ENCODE results near the gene MYO6.
"Not testable (repeated sequence)": the region's sequence is repeated elsewhere in the genome, so short reads cannot be mapped to it uniquely, and the experiment has no call there.

Gene MYO6

DNA sequence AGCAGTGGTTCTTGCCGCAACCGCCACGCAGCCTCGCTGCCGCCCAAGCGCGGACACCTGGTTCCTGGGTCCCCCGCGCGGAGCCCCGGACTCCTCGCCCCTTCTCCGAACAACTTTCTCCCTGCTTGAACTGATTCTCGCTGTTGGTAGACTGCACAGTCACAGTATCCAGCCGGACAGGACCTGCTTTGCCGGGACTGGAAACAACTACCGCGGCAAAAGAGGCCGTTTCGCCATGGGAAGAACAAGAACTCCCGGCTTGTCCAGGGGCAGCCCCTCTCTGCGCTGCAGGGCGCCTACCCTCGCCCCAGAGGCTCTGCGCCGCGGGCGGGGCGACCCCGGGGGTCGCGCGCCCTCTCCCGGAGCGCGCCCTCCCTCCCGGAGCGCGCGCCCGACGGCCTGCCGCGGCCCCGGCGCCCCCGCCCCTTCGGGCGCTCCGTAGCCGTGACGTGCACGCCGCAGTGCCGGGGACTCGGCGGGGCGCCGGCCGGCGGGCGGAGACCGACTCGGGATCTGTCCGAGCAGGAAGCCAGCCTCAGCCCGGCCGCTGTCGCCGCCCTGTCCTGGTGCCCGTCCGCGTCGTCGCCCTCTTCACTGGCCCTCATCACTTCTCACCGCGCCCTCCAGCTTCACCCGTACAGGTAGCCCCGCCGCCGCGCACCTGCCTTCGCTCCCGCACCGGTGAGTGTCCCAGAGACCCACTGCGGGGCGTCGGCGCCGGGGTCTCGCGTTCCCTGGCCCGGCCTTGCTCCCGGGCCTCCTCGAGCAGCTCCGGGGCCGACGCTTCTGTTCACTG is at the start of gene MYO6:
TSS of gene MYO6 (plus strand) at position 497 of the 796 bp plus-strand sequence. CDS start 68,309 bp downstream, outside the sequence.
- TF ChIP-seq, protein P1, sequence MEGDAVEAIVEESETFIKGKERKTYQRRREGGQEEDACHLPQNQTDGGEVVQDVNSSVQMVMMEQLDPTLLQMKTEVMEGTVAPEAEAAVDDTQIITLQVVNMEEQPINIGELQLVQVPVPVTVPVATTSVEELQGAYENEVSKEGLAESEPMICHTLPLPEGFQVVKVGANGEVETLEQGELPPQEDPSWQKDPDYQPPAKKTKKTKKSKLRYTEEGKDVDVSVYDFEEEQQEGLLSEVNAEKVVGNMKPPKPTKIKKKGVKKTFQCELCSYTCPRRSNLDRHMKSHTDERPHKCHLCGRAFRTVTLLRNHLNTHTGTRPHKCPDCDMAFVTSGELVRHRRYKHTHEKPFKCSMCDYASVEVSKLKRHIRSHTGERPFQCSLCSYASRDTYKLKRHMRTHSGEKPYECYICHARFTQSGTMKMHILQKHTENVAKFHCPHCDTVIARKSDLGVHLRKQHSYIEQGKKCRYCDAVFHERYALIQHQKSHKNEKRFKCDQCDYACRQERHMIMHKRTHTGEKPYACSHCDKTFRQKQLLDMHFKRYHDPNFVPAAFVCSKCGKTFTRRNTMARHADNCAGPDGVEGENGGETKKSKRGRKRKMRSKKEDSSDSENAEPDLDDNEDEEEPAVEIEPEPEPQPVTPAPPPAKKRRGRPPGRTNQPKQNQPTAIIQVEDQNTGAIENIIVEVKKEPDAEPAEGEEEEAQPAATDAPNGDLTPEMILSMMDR (IDR thresholded peaks at IDR 0.05; ENCODE audit: unreplicated experiment in 3 of 3): no peak
- Mint-ChIP-seq H3K27me3 (ENCODE audit: low read depth) (peaks cover 5% of the 10 kb centered on the region), H3K9me3 (no peaks in the 10 kb centered on the region), H3K27ac (peak within 1 kb of the TSS; percentile 82 to 96 (median 87)), H3K4me3 (peak within 1 kb of the TSS; percentile 95 to 98 (median 97)), H3K36me3 (ENCODE audit: low read depth) (no peaks in the 10 kb centered on the region), H3K4me1 (peaks cover 22% of the 10 kb centered on the region)

GRCh38 chr6:75708334-75708733 is 40.7 kb upstream of the MYO6 start:
- not testable (repeated sequence) for H3K27ac Mint-ChIP-seq; H3K27me3 Mint-ChIP-seq (ENCODE audit: low read depth); H3K4me1 Mint-ChIP-seq; H3K9me3 Mint-ChIP-seq; H3K4me3 Mint-ChIP-seq
- H3K36me3 Mint-ChIP-seq (ENCODE audit: low read depth): peaks cover 75% of the 10 kb centered on the region

- Mint-ChIP-seq H3K27me3 (ENCODE audit: low read depth) (no peaks in the 10 kb centered on the region), H3K9me3 (no peaks in the 10 kb centered on the region), H3K4me3 (no peak overlapping the region), H3K36me3 (ENCODE audit: low read depth) (peaks cover 71% of the 10 kb centered on the region), H3K4me1 (no peaks in the 10 kb centered on the region), H3K27ac (no peak overlapping the region)
- TF ChIP-seq, protein P1 (IDR thresholded peaks at IDR 0.05; ENCODE audit: unreplicated experiment in 3 of 3): no peak
Observed at GRCh38 chr6:75711173-75711572, 37.9 kb upstream of the MYO6 start.

DNA sequence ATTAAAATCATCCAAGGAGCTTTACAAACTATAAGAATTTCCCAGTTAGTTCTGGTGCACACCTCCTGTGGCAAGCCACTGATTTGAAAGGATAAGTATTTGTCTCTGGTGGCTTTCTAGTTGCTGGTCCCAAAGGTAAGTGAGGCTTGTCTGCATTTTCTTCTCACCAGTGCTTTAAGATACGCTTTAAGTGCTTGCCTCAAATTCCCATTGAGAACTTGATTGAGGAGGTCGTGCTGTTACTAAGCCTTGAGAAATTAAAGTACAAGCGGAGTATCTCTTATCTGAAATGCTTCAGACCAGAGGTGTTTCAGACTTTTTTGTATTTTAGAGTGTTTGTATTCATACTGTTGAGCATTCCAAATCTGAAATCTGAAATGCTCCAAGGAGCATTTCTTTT is 29.9 kb upstream of the MYO6 start:
- no peak overlapping the region for H3K4me3 Mint-ChIP-seq
- H3K9me3 Mint-ChIP-seq: no peaks in the 10 kb centered on the region
- TF ChIP-seq, protein P1 (IDR thresholded peaks at IDR 0.05; ENCODE audit: unreplicated experiment in 3 of 3): no peak
- H3K27ac Mint-ChIP-seq: no peak overlapping the region
- no peaks in the 10 kb centered on the region for H3K4me1 Mint-ChIP-seq
- no peaks in the 10 kb centered on the region for H3K27me3 Mint-ChIP-seq (ENCODE audit: low read depth)
- peaks cover 22% of the 10 kb centered on the region for H3K36me3 Mint-ChIP-seq (ENCODE audit: low read depth)

DNA sequence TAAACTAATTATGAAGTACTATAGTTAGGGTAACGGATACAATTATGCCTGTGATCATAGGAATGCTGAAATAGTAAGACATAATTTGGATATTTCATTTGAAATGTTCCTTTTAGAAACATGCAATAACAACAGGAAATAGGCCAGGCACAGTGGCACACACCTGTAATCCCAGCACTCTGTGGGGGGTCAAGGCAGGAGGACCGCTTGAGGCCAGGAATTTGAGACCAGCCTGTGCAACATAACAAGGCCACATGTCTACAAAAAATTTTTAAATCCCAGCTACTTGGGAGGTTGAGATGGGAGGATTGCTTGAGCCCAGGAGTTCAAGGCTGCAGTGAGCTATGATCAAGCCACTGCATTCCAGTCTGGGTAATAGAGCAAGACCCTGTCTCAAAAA is 25.7 kb upstream of the MYO6 start:
- Mint-ChIP-seq H3K4me1 (no peaks in the 10 kb centered on the region), H3K9me3 (no peaks in the 10 kb centered on the region), H3K4me3 (no peak overlapping the region), H3K27me3 (ENCODE audit: low read depth) (no peaks in the 10 kb centered on the region), H3K27ac (no peak overlapping the region), H3K36me3 (ENCODE audit: low read depth) (peaks cover 2% of the 10 kb centered on the region)
- TF ChIP-seq, protein P1 (IDR thresholded peaks at IDR 0.05; ENCODE audit: unreplicated experiment in 3 of 3): no peak

DNA sequence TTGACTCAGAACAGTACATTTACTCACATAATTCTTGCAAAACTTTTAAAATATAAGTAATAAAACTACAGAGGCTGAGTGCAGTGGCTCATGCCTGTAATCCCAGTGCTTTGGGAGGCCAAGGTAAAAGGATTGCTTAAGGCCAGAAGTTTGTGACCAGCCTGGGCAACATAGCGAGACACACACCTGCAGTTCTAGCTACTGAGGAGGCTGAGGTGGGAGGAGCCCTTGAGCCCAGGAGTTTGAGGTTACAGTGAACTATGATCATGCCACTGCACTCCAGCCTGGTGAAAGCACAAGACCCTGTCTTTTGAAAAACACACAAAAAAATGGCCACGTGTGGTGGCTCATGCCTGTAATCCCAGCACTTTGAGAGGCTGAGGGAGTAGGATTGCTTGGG is 21.8 kb upstream of the MYO6 start:
- TF ChIP-seq, protein P1 (IDR thresholded peaks at IDR 0.05; ENCODE audit: unreplicated experiment in 3 of 3): no peak
- no peak overlapping the region for H3K27ac Mint-ChIP-seq

DNA sequence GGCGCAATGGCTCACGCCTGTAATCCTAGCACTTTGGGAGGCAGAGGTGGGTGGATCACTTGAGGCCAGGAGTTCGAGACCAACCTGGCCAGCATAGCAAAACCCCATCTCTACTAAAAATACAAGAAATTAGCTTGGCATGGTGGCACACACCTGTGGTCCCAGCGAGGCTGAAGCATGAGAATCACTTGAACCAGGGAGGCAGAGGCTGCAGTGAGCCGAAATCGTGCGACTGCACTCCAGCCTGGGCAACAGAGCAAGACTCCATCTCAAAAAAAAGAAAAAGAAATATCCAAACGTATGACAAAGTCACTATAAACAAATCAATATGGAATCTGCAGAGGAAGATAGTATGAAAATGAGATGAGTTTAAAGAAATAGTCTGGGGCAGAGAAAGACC is 18.0 kb upstream of the MYO6 start:
- not testable (repeated sequence) for H3K27me3 Mint-ChIP-seq (ENCODE audit: low read depth); H3K27ac Mint-ChIP-seq; H3K9me3 Mint-ChIP-seq; H3K4me1 Mint-ChIP-seq; H3K36me3 Mint-ChIP-seq (ENCODE audit: low read depth); H3K4me3 Mint-ChIP-seq

More for the DNA sequence above, 21.8 kb upstream of the MYO6 start:
- no peaks in the 10 kb centered on the region for H3K4me1 Mint-ChIP-seq
- no peaks in the 10 kb centered on the region for H3K9me3 Mint-ChIP-seq
- no peaks in the 10 kb centered on the region for H3K36me3 Mint-ChIP-seq (ENCODE audit: low read depth)
- H3K27me3 Mint-ChIP-seq (ENCODE audit: low read depth): no peaks in the 10 kb centered on the region
- H3K4me3 Mint-ChIP-seq: no peak overlapping the region

Data from nephron (organoid).